Colonic mucosa (tissue), 4 donors: ENCODE data around the gene FXN. TPM values are rescaled to one million over a fixed set of nuclear protein-coding genes. Genes with fewer than 3 reads are reported as not detected.

Source experiments
- DNase-seq: peaks from one replicate; pipeline ENCODE4 v3.0.0-alpha.2; 2020
- H3K27ac ChIP-seq: fragments of 200-600 bp; one replicate; pipeline ENCODE4 v1.8.0; 2021
- H3K27me3 ChIP-seq: fragments of 200-600 bp; one replicate; pipeline ENCODE4 v1.8.0; 2021
- H3K36me3 ChIP-seq: fragments of 200-600 bp; one replicate; pipeline ENCODE4 v1.8.0; 2021
- H3K4me1 ChIP-seq: fragments of 200-600 bp; one replicate; pipeline ENCODE4 v1.8.0; 2021; ENCODE audit warnings: mild to moderate bottlenecking
- H3K4me3 ChIP-seq: fragments of 200-600 bp; one replicate; pipeline ENCODE4 v1.8.0; 2021
- H3K9ac ChIP-seq, 2 donors: one replicate each; pipeline ENCODE4 v1.7.0; 2013; ENCODE audit warnings: control low read depth in 2 of 2, low read depth in 2 of 2, low read length in 2 of 2
- H3K9me3 ChIP-seq: fragments of 200-600 bp; one replicate; pipeline ENCODE4 v1.8.0; 2021
- intact Hi-C: fragments of 100-400 bp; cut with DNase I; formaldehyde crosslinking; loops from one replicate; pipeline ENCODE4 v1.14.1; 2022
- total RNA-seq, 2 donors: library from RNA; stranded (reverse); fragmentation: NEBNext Ultra II Directional in 1 of 2; extraction: Animal tissue kit (Norgen Biotek cat#: 25700) in 1 of 2; gene quantifications; one replicate each; pipeline ENCODE4 v1.2.1, GENCODE V29; 2021
- TF ChIP-seq, protein P1 (sequence below): fragments of 200-600 bp; IDR thresholded peaks from one replicate; pipeline ENCODE4 v1.8.0; 2022; ENCODE audit warnings: antibody characterized with exemption, mild to moderate bottlenecking
- donor health status: healthy.
- donor health status: DM: no; HTN: no; CAD: no.
- donor health status: DM: no; HTN: no; CAD: no.

Gene FXN
- total RNA-seq, 2 donors from 2014 or later: 9.7 to 16.9 TPM

DNA sequence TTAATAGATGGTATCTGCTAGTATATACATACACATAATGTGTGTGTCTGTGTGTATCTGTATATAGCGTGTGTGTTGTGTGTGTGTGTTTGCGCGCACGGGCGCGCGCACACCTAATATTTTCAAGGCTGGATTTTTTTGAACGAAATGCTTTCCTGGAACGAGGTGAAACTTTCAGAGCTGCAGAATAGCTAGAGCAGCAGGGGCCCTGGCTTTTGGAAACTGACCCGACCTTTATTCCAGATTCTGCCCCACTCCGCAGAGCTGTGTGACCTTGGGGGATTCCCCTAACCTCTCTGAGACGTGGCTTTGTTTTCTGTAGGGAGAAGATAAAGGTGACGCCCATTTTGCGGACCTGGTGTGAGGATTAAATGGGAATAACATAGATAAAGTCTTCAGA lies 757 bp downstream of the FXN start:
- Histone ChIP-seq H3K4me3 (peak overlapping the region; percentile 64), H3K9me3 (no peaks in the 10 kb centered on the region), H3K27me3 (no peaks in the 10 kb centered on the region), H3K27ac (peak overlapping the region; percentile 71), H3K36me3 (no peaks in the 10 kb centered on the region), H3K4me1 (peaks cover 4% of the 10 kb centered on the region), H3K9ac (peak overlapping the region; percentile 73 to 91)
- TF ChIP-seq, protein P1, sequence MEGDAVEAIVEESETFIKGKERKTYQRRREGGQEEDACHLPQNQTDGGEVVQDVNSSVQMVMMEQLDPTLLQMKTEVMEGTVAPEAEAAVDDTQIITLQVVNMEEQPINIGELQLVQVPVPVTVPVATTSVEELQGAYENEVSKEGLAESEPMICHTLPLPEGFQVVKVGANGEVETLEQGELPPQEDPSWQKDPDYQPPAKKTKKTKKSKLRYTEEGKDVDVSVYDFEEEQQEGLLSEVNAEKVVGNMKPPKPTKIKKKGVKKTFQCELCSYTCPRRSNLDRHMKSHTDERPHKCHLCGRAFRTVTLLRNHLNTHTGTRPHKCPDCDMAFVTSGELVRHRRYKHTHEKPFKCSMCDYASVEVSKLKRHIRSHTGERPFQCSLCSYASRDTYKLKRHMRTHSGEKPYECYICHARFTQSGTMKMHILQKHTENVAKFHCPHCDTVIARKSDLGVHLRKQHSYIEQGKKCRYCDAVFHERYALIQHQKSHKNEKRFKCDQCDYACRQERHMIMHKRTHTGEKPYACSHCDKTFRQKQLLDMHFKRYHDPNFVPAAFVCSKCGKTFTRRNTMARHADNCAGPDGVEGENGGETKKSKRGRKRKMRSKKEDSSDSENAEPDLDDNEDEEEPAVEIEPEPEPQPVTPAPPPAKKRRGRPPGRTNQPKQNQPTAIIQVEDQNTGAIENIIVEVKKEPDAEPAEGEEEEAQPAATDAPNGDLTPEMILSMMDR: no peak
- DNase-seq: peak; percentile 44
- intact Hi-C loops: no loop called here

DNA sequence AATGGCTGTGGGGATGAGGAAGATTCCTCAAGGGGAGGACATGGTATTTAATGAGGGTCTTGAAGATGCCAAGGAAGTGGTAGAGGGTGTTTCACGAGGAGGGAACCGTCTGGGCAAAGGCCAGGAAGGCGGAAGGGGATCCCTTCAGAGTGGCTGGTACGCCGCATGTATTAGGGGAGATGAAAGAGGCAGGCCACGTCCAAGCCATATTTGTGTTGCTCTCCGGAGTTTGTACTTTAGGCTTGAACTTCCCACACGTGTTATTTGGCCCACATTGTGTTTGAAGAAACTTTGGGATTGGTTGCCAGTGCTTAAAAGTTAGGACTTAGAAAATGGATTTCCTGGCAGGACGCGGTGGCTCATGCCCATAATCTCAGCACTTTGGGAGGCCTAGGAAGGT lies 1.2 kb downstream of the FXN start:
- H3K27ac ChIP-seq: peak overlapping the region; percentile 71

DNA sequence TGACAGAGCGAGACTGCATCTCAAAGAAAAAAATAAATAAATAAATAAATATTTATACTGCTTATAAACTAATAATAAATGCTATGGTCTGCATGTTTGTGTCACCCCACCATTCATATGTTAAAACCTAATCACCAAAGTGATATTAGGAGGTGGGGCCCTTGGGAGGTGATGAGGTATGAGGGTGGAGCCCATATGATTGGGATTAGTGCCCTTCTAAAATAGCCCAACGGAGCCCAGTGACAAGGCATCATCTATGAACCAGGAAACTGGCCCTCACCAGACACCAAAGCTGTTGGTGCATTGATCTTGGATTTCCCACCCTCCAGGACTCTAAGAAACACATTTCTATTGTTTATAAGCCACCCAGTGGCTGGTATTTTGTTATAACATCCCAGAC lies 5.1 kb downstream of the FXN start:
- no peak overlapping the region for H3K27ac ChIP-seq
- no peak for DNase-seq

More for the DNA sequence above, 1.2 kb downstream of the FXN start:
- Histone ChIP-seq H3K4me1 (peaks cover 4% of the 10 kb centered on the region), H3K9me3 (no peaks in the 10 kb centered on the region), H3K27me3 (no peaks in the 10 kb centered on the region), H3K36me3 (no peaks in the 10 kb centered on the region), H3K4me3 (peak overlapping the region; percentile 64), H3K9ac (peak overlapping the region in 1 of 2 donors; percentile 73)
- intact Hi-C loops: no loop called here
- TF ChIP-seq, protein P1: no peak
- DNase-seq: peak; percentile 23

DNA sequence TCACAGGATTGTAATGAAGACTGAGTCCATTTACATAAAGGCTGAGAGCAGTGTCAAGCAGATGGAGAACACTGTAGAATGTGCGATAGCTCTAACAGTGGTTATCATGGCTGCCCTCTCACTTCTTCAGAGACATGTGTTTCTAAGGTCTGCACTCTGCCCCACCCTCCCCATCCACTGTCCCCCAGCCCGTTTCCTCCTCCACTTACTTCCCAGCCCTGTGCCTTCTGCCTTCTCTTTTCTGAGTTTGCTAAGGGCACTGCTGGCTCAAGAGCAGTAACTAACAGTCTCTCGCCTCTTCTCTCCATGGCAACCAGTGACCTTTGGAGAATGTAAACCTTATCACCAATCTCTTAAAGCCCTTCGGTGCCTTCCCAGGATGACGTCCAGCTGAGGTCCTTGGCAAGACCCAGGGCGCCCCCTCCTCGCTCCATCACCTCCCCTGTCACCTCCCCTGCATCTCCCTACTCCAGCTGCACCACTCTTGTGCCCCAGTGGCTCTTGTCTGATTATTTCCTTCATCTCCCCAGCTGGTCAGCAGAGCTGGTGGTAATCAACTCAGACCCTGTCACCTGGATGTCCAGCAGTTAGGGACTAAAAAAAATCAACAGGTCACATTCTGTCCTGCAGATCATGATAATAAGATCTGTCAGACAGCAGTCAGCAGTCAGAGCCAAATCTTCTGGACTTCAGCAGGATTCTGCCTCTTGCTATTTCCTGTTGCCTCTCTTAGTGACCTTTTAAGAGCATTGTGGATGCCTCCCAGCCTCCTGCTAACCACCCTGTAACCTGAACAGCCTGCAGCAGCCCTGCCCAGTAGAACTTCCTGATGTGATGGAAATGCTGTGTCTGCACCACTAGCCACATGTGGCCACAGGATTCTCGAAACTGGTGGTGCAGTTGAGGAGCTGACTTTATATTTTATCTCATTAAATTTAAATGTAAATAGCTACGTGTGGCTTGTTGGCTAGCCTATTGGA lies 9.0 kb downstream of the FXN start:
- TF ChIP-seq, protein P1: no peak
- Histone ChIP-seq H3K9ac (no peak overlapping the region), H3K27me3 (no peaks in the 10 kb centered on the region), H3K27ac (no peak overlapping the region), H3K4me1 (no peaks in the 10 kb centered on the region), H3K9me3 (no peaks in the 10 kb centered on the region), H3K36me3 (no peaks in the 10 kb centered on the region), H3K4me3 (no peak overlapping the region)
- DNase-seq: no peak
- intact Hi-C loops: no loop called here

More for the DNA sequence above, 5.1 kb downstream of the FXN start:
- Histone ChIP-seq H3K4me1 (no peaks in the 10 kb centered on the region), H3K4me3 (no peak overlapping the region), H3K27me3 (no peaks in the 10 kb centered on the region), H3K36me3 (no peaks in the 10 kb centered on the region), H3K9me3 (no peaks in the 10 kb centered on the region), H3K9ac (no peak overlapping the region)
- TF ChIP-seq, protein P1: no peak
- intact Hi-C loops: no loop called here

DNA sequence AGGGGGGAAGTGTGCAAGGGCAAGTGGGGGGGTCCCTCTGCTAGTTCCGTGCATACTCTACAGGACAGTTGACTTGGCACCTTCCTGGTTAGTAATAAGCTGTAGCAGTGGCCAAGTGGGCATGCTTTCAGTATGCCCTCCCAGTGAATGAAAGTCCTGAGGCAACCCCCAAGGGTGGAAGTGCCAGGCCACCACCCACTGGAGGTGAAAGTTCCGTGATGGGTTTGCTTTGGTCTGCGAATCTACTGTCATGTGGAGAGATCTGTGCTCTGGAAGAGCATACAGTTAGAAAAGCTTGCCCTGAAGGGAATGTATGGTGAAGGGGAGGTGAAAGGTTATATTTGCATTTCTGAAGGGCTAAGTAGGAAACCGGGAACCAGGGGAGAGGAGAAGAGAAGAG lies 10.3 kb downstream of the FXN start:
- no peak overlapping the region for H3K9ac ChIP-seq
- no peaks in the 10 kb centered on the region for H3K9me3 ChIP-seq
- no peaks in the 10 kb centered on the region for H3K27me3 ChIP-seq
- no peaks in the 10 kb centered on the region for H3K36me3 ChIP-seq
- intact Hi-C loops: no loop called here
- TF ChIP-seq, protein P1: no peak
- H3K4me1 ChIP-seq: no peaks in the 10 kb centered on the region
- H3K4me3 ChIP-seq: no peak overlapping the region
- H3K27ac ChIP-seq: no peak overlapping the region
- DNase-seq: no peak
